ENCODE data around the gene PLAAT5. TPM values are rescaled to one million over a fixed set of nuclear protein-coding genes. Genes with fewer than 3 reads are reported as not detected.

The PLAAT5 gene
- total and polyA plus RNA-seq, 12 donors, result 0.64 to 7.2 (median 1.6) TPM

DNA sequence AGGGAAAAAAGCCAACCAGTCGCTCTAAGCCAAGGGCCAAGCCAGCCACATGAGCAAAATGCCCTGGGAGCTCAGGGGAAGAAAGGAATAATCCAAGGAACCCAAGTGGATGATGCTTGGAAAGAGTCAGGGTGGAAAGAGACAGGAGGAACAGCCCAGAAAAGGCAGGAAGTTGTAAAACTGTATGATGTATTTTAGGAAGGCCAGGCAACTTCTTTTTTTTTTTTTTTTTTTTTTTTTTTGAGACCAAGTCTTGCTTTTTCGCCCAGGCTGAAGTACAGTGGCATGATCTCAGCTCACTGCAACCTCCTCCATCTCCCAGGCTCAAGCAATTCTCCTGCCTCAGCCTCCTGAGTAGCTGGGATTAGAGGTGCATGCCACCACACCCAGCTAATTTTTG, 16.5 kb upstream of the PLAAT5 start:
- intact Hi-C loops (cut with DNase I), result no loop called here

GRCh38 chr11:63506876-63507275, 15.9 kb upstream of the PLAAT5 start:
- peaks cover 0 to 80% (median 18%) of the 10 kb centered on the region in 9 donors for H3K4me1 ChIP-seq
- TF ChIP-seq CTCF (IDR thresholded peaks at IDR 0.05), result no peak
- no peaks in the 10 kb centered on the region for H3K36me3 ChIP-seq
- no peaks in the 10 kb centered on the region for H3K27me3 ChIP-seq
- peak overlapping the region in 1 of 10 donors; percentile 32 for H3K4me3 ChIP-seq
- ATAC-seq, result no peak
- DNase-seq, result no peak
- peak overlapping the region in 1 of 10 donors; percentile 65 for H3K27ac ChIP-seq
- H3K9me3 ChIP-seq, result no peaks in the 10 kb centered on the region
- intact Hi-C loops (cut with DNase I), result no loop called here
- 98 to 100% methylated on average over 2 of the region's 2 CpGs for WGBS, 2 donors

More for the DNA sequence above, 16.5 kb upstream of the PLAAT5 start:
- H3K9me3 ChIP-seq, result no peaks in the 10 kb centered on the region
- ATAC-seq (no peak), DNase-seq (no peak)
- peak overlapping the region in 1 of 10 donors; percentile 32 for H3K4me3 ChIP-seq
- peak overlapping the region in 1 of 10 donors; percentile 65 for H3K27ac ChIP-seq
- H3K27me3 ChIP-seq, result no peaks in the 10 kb centered on the region
- WGBS, 2 donors, result 79 to 92% methylated on average over 2 of the region's 2 CpGs
- no peak for TF ChIP-seq CTCF (IDR thresholded peaks at IDR 0.05)
- H3K4me1 ChIP-seq, result peaks cover 0 to 76% (median 18%) of the 10 kb centered on the region in 9 donors
- H3K36me3 ChIP-seq, result no peaks in the 10 kb centered on the region

DNA sequence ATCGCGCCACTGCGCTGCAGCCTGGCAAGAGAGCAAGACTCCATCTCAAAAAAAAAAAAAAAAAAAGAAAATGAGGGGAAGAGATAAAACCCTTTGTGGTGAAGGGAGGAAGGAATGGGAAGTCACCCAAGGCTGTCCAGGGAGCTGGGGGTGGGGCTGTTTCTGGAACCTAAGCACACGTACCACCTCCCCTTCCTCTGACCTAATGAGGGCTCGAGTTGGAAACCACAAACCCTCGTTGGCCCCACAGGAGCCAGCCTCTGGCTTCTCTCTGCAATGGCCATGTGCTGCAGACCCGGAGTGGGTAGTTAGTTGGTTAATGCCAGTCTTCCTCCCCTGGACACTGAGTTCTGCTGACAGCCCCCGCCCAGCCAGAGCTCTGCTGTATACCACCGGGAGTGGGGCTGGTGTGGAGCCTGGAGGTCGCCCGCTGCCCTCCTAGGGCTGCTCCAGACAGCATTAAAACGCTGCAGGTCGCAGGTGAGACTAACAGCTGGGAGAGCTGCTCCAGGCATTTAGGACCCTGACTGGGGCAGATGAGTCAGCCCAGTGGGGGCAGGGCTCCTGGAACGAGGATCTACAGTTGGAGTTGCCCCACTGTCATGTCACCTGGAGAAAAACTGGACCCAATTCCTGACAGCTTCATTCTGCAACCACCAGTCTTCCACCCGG, 15.0 kb upstream of the PLAAT5 start, which contains the start of gene LGALS12:
Gene LGALS12 (plus strand): TSS at position 228 of the 672 bp plus-strand sequence. CDS start 375 bp downstream, at position 603.
- Histone ChIP-seq H3K9me3 (peaks cover 0 to 3% (median 0%) of the 10 kb centered on the region in 11 donors), H3K36me3 (no peaks in the 10 kb centered on the region), H3K4me3 (peak within 1 kb of the TSS in 1 of 10 donors; percentile 32), H3K27ac (peak within 1 kb of the TSS in 1 of 10 donors; percentile 65), H3K4me1 (peaks cover 0 to 73% (median 18%) of the 10 kb centered on the region in 9 donors), H3K27me3 (no peaks in the 10 kb centered on the region)
- intact Hi-C loops (cut with DNase I), result no loop called here
- no peak for DNase-seq
- peak in 3 of 8 donors; percentile 13 to 50 (median 23) for ATAC-seq
- no peak for TF ChIP-seq CTCF (IDR thresholded peaks at IDR 0.05)
- 60 to 65% methylated on average over 15 of the region's 15 CpGs for WGBS, 2 donors

DNA sequence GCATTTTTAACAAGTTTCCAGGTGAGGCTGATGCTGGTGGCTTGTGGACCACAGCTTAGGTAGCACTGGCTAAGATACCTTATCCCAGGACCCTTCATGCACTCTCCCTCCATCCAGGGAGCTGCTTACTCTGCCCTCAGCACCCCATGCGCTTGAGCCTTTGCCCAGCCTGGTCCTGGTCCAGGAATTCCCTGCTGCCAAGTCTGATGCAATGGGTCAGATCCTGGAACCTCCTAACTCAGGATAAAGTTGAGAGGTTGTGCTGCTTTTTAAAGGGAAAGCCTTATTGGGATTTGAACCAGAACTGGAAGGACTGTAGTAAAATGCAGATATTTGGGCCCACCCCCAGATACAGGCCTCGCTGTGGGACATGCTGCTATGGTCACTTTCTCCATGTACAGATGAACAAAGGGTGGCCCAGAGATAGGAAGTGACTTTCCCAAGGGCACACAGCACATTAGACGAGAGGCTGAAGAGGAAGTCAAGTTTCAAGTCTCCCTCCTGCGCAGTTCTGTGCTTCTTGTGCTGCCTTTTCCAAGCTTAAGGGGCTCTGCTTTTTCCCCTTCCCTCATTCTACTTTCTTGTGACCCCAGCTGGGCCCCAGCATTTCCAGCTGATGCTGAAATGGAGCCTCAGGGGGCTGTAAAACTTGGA, 14.1 kb upstream of the PLAAT5 start:
- DNase-seq (peak; percentile 43 to 57), ATAC-seq (peak in 7 of 8 donors; percentile 26 to 81 (median 68))
- Histone ChIP-seq H3K36me3 (no peaks in the 10 kb centered on the region), H3K4me3 (peak overlapping the region in 1 of 10 donors; percentile 1), H3K4me1 (peaks cover 0 to 63% (median 11%) of the 10 kb centered on the region in 9 donors), H3K9me3 (peaks cover 0 to 12% (median 2%) of the 10 kb centered on the region in 11 donors), H3K27ac (peak overlapping the region in 1 of 10 donors; percentile 65), H3K27me3 (no peaks in the 10 kb centered on the region)
- 57 to 66% methylated on average over 4 of the region's 4 CpGs for WGBS, 2 donors
- intact Hi-C loops (cut with DNase I), result no loop called here
- no peak for TF ChIP-seq CTCF (IDR thresholded peaks at IDR 0.05)

Measured in heart right ventricle (tissue), 16 donors.